ENCODE measurements around the gene ESR1. TPM values are rescaled to one million over a fixed set of nuclear protein-coding genes. Genes with fewer than 3 reads are reported as not detected.

The ESR1 gene
- total and polyA plus RNA-seq, 2 donors (not counting 1 experiment from before 2014, with no cell fraction given), result 0.06 to 0.50 TPM

- DNase-seq (ENCODE audit: low read depth in 2 of 2), result no peak
- no peaks in the 10 kb centered on the region for H3K27me3 ChIP-seq (ENCODE audit: control insufficient read depth, insufficient read depth, low read length)
- no peaks in the 10 kb centered on the region for H4K20me1 ChIP-seq (ENCODE audit: control insufficient read depth, extremely low read depth, insufficient read depth, low read length)
- H3K36me3 ChIP-seq (ENCODE audit: control insufficient read depth, insufficient read depth, low read length), result peaks cover 1% of the 10 kb centered on the region
- no peaks in the 10 kb centered on the region for H3K79me2 ChIP-seq (ENCODE audit: control insufficient read depth, insufficient read depth, low read length)
- H3K27ac ChIP-seq (ENCODE audit: insufficient read depth, low read length), result no peak overlapping the region
- H3K9ac ChIP-seq (ENCODE audit: insufficient read depth, low read length), result no peak overlapping the region
- no peak overlapping the region for H3K4me2 ChIP-seq (ENCODE audit: extremely low read depth, insufficient read depth, low read length)
- H2AFZ ChIP-seq (ENCODE audit: low read length), result no peak overlapping the region
- no peak for TF ChIP-seq CTCF (conservative IDR thresholded peaks at IDR 0.05 in 1 of 2, IDR thresholded peaks at IDR 0.05 in 1 of 2; ENCODE audit: low read depth in 1 of 2, low read length in 2 of 2)
- no peak for TF ChIP-seq EZH2 (IDR thresholded peaks at IDR 0.05; ENCODE audit: low read length, missing control alignments)
- H3K4me3 ChIP-seq (replicated peaks in 1 of 4; ENCODE audit: control extremely low read depth in 1 of 4, insufficient read depth in 1 of 4, low read depth in 3 of 4, low read length in 4 of 4), result no peak overlapping the region
- H3K9me3 ChIP-seq (ENCODE audit: control insufficient read depth, insufficient read depth, low read depth, low read length), result no peaks in the 10 kb centered on the region
- no peaks in the 10 kb centered on the region for H3K4me1 ChIP-seq (ENCODE audit: control insufficient read depth, extremely low read depth, insufficient read depth, low read length)
Observed at GRCh38 chr6:152119831-152120230, 312.3 kb downstream of the ESR1 start.

- Histone ChIP-seq H3K9ac (ENCODE audit: insufficient read depth, low read length) (no peak overlapping the region), H3K27ac (ENCODE audit: insufficient read depth, low read length) (no peak overlapping the region), H3K4me1 (ENCODE audit: control insufficient read depth, extremely low read depth, insufficient read depth, low read length) (no peaks in the 10 kb centered on the region), H2AFZ (ENCODE audit: low read length) (no peak overlapping the region), H3K27me3 (ENCODE audit: control insufficient read depth, insufficient read depth, low read length) (no peaks in the 10 kb centered on the region), H4K20me1 (ENCODE audit: control insufficient read depth, extremely low read depth, insufficient read depth, low read length) (no peaks in the 10 kb centered on the region), H3K4me2 (ENCODE audit: extremely low read depth, insufficient read depth, low read length) (no peak overlapping the region), H3K4me3 (replicated peaks in 1 of 4; ENCODE audit: control extremely low read depth in 1 of 4, insufficient read depth in 1 of 4, low read depth in 3 of 4, low read length in 4 of 4) (no peak overlapping the region), H3K36me3 (ENCODE audit: control insufficient read depth, insufficient read depth, low read length) (peaks cover 1% of the 10 kb centered on the region), H3K9me3 (ENCODE audit: control insufficient read depth, insufficient read depth, low read depth, low read length) (no peaks in the 10 kb centered on the region), H3K79me2 (ENCODE audit: control insufficient read depth, insufficient read depth, low read length) (no peaks in the 10 kb centered on the region)
- DNase-seq (ENCODE audit: low read depth in 2 of 2), result peak in 1 of 2 donors; percentile 13
- no peak for TF ChIP-seq EZH2 (IDR thresholded peaks at IDR 0.05; ENCODE audit: low read length, missing control alignments)
- TF ChIP-seq CTCF (conservative IDR thresholded peaks at IDR 0.05 in 1 of 2, IDR thresholded peaks at IDR 0.05 in 1 of 2; ENCODE audit: low read depth in 1 of 2, low read length in 2 of 2), result no peak
Observed at GRCh38 chr6:152121910-152122309, 314.4 kb downstream of the ESR1 start.

GRCh38 chr6:152122434-152122833, 315.0 kb downstream of the ESR1 start:
- H2AFZ ChIP-seq (ENCODE audit: low read length), result no peak overlapping the region
- no peak overlapping the region for H3K9ac ChIP-seq (ENCODE audit: insufficient read depth, low read length)
- H3K4me1 ChIP-seq (ENCODE audit: control insufficient read depth, extremely low read depth, insufficient read depth, low read length), result no peaks in the 10 kb centered on the region
- DNase-seq (ENCODE audit: low read depth in 2 of 2), result no peak
- H4K20me1 ChIP-seq (ENCODE audit: control insufficient read depth, extremely low read depth, insufficient read depth, low read length), result no peaks in the 10 kb centered on the region
- peaks cover 1% of the 10 kb centered on the region for H3K36me3 ChIP-seq (ENCODE audit: control insufficient read depth, insufficient read depth, low read length)
- no peaks in the 10 kb centered on the region for H3K79me2 ChIP-seq (ENCODE audit: control insufficient read depth, insufficient read depth, low read length)
- H3K4me3 ChIP-seq (replicated peaks in 1 of 4; ENCODE audit: control extremely low read depth in 1 of 4, insufficient read depth in 1 of 4, low read depth in 3 of 4, low read length in 4 of 4), result no peak overlapping the region
- TF ChIP-seq CTCF (conservative IDR thresholded peaks at IDR 0.05 in 1 of 2, IDR thresholded peaks at IDR 0.05 in 1 of 2; ENCODE audit: low read depth in 1 of 2, low read length in 2 of 2) (no peak), EZH2 (IDR thresholded peaks at IDR 0.05; ENCODE audit: low read length, missing control alignments) (no peak)
- no peaks in the 10 kb centered on the region for H3K27me3 ChIP-seq (ENCODE audit: control insufficient read depth, insufficient read depth, low read length)
- H3K27ac ChIP-seq (ENCODE audit: insufficient read depth, low read length), result no peak overlapping the region
- no peaks in the 10 kb centered on the region for H3K9me3 ChIP-seq (ENCODE audit: control insufficient read depth, insufficient read depth, low read depth, low read length)
- no peak overlapping the region for H3K4me2 ChIP-seq (ENCODE audit: extremely low read depth, insufficient read depth, low read length)

Measured in fibroblast of lung (primary cell).